GM21367 (cell line): ENCODE data around the gene RELN.

ENCODE experiments used
- ATAC-seq: cut with Tn5 transposase; IDR thresholded peaks from one replicate; pipeline ENCODE4 v1.9.1; 2021; ENCODE audit not compliant: unreplicated experiment

The RELN gene

GRCh38 chr7:103731169-103731568, 258.3 kb downstream of the RELN start:
- ATAC-seq, result no peak

DNA sequence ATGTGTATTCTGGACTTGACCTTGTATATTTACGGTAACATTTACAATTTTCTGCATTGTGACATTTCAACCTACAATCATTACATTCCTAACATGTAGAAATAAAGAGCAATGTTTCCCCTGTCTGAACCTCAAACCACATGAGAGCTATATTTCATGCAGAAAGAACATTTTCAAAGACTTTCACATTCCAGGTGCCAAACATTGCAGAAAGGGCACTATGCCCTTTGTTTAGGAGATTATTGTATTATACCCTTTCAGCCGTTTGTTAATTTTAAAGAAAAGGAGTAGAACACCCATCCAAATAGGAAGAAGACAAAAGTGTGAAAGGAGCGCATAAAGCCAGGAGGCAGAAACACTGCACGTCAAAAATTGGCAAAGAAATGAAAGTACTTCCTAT, 260.4 kb downstream of the RELN start:
- ATAC-seq, result no peak

GRCh38 chr7:103727982-103728610, 261.4 kb downstream of the RELN start:
- no peak for ATAC-seq

DNA sequence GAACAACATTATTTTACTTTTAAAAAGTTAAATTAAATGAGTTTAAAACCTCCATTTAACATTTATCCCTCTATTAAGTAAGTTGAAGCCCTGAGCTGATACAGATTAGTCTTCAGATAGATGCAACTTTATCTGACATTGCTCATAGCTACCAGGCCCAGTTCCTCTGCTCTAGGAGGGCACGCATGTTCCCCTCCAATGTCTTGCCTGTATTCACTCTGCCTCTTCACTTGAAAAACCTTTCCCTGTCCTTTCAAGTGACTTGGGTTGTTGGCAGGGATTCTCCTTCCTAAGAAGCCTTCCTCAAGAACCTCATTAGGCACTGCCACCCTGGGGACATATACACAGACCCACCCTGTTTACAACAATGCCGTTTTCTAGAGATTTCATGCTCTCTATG, 270.4 kb downstream of the RELN start:
- no peak for ATAC-seq

DNA sequence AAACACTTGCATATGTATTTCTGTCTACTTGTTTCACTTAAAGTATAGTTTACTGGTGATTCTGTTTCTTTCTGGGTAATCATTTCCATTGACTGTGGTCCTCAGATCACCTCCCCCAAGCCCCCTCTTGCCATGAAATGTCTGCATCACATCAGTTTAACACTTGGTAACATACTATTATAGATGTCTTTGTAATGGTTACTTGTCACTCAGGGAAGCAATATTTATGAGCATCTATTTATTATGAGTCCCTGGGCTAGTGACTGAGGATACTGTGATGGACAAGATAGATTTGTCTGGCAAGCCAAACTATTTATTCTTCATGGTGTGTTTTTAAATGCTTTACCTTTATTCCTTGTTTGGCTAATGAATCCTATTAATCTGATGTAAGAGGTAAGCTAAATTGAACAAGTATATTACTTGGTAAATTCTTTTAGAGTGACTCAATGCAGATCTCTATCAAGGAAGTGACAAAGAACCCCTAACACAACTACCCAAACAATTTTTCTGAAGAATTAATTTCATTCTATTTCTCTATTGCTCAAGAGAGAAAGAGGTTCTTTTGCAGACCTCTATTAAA, 270.9 kb downstream of the RELN start:
- no peak for ATAC-seq

DNA sequence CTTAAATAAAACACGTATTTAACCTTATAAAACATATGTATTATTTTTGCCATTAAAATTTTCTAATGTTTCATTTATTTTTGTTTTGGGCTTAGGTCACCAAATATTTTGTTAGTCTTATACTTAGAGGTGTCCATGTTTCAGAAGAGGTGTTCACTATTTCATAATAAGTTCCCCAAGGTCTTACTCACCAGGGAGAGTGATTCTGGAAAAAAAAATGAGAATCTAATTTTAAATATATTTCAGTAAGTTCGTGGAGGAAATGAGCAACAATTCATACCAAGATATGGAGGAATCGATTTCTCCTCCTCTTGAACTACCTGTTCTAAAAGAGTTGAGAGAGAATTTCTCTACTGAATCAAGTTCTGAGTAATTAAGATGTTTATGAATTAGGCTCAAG, 271.9 kb downstream of the RELN start:
- no peak for ATAC-seq

GRCh38 chr7:103715376-103716120, 273.9 kb downstream of the RELN start:
- ATAC-seq, result no peak

DNA sequence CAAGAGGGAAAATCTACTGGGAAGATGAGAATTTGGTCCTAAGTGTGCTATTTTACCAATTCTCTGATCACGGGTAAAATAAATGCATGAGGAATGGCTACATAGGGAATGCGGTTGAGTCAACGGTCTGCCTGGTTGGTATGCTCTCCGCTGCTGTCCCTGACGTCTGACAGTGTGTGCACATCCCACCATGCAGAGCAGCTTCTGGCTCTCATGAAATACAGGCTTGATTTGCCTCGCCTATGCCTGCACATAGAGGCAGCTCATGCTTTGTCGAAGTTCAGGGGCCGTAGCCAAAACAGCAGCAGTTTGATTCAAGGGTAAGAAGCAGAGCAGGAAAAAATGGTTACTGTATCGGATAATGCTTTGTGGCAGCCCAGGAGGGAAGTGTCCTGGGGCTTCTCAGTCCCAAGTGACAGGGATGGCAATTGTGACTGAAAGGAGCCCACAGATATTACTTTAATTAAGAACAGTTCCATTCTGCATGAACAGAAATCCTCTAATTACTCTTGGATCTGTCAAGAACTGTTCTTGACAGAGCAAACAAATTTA, 275.0 kb downstream of the RELN start:
- no peak for ATAC-seq

DNA sequence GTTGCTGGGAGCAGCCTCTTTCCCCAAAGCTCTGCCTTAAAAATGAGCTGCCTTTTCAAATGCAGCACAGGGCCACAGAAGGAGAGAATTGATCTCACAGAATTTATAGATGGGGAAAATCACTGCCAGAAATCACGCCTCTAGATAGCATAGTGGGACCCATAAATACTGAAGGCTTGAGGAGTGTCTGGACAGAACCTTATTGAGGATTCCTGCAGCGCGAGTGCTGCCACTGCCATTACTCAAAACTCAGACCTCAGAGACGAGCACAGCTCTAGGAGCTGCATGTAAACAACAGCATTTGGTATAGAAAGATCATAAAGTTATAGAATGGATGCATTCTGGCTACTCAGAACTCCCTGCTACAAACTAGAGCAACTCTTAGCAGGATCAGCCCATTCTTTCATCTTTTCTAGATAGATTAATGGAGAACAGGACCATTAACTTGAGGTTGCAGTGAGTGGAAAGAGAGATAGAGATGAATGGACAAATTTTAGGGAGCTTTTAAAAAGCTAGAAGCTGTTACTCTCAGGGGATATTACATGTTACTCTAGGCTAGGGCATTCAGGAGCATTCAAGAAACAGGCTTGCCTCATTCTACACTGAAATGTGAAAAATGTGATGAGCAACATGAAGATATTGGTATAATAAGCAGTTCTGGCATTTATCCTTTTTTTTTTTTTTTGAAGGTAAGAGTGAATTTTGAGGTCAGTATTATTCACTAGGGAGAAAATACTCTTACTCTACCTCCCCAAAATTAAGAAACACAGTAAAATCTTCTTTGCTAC, 276.3 kb downstream of the RELN start:
- no peak for ATAC-seq

DNA sequence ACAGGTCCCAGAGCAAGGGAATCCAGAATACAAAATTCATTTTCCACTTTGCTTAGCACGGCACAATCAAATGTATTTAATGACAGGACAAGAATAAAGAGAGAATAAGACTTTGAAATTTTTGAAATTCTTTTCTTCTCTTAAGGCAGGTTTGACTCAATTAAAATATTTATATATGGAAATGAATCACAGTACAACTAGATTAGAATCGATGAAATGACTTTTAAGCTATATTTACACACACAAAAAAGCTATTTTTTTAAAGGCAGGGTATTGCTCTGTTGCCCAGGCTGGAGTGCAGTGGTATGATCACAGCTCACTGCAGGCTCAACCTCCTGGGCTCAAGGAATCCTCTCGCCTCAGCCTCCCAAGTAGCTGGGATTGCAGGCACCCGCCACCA, 278.0 kb downstream of the RELN start:
- ATAC-seq, result no peak

GRCh38 chr7:103710247-103710646, 279.2 kb downstream of the RELN start:
- no peak for ATAC-seq

- ATAC-seq, result no peak
Measured at GRCh38 chr7:103706805-103707204, 282.7 kb downstream of the RELN start.

DNA sequence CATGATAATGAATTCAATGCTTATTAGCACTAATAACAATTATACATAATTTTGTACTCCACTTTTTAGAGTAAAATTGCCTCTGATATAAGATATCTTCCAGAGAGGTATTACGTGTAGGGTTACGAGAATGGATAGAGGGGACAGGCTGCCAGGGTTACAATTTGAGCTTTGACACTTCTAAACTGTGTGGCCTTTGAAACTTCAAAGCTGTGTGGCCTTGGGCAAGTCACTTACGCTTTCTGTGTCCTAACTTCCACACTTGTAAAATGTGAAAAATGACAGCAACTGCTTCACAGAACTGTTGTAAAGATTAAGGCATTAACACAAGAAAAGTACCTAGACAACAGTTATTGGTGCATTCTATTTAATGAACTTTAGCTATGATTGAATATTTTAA, 283.9 kb downstream of the RELN start:
- ATAC-seq, result no peak

DNA sequence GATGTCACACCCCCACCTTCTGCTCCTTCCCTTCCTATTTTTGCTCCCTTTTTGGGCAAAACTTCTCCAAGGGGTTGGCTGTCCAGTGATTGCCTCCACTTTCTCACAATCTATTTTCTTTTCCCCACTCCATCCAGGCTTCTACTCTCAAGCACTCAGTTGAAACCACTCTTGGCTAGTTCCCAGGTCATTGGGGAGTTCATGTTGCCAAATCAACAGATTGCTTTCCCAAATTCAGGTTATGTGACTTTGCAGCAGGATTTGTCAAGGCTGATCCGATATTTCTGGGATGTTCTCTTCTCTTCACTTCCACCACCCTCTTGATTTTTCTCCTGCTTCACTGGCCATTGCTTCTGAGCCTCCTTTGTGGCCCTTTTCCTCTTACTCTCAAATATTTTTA, 284.8 kb downstream of the RELN start:
- no peak for ATAC-seq

DNA sequence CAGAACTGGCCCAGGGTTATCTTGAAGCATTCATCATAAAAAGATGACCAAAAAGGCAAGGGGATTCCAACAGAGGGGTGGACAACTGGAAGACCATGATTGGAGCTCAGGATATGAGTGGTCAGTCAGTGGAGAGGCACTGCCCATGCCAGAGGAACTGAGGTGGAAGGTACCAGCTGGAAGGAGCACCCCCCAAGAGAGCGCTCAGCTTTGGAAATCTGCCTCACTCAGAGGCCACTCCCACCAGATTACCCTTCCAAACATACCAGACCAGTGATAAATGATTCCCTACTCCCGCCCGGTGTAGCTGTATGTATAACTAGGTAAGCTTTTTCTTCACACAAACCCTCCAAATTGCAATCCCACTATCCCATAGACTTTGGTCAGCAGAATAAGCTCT, 286.5 kb downstream of the RELN start:
- no peak for ATAC-seq

- no peak for ATAC-seq
Measured at GRCh38 chr7:103702454-103702853, 287.0 kb downstream of the RELN start.

- no peak for ATAC-seq
Measured at GRCh38 chr7:103699032-103699431, 290.4 kb downstream of the RELN start.

- no peak for ATAC-seq
Measured at GRCh38 chr7:103698064-103698463, 291.4 kb downstream of the RELN start.

GRCh38 chr7:103695521-103695920, 293.9 kb downstream of the RELN start:
- no peak for ATAC-seq

- no peak for ATAC-seq
Measured at GRCh38 chr7:103694304-103694703, 295.2 kb downstream of the RELN start.

GRCh38 chr7:103691291-103691690, 298.2 kb downstream of the RELN start:
- ATAC-seq, result no peak
